ENCODE measurements around the gene ZDHHC7.

DNA sequence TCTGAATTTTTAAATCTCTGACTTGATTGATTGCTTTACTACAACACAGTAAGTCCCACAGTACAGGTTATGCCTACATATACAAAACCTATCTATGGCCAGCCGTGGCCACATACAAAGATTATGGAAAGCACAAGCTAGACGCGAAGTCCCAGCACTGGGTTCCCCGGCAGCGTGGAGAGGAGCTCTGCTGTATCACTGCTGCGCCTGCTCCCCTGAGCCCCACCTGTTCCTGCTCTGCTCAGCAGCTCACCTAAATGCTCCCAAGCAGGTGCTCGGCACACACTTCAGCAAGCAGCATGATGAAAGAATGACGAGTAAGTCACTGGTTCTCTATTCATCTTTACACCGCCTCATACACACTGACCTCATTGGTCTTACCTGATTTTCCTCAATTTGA, 20.6 kb downstream of the ZDHHC7 start:
- TF ChIP-seq CTCF (IDR thresholded peaks at IDR 0.05; ENCODE audit: insufficient read depth, low read depth, low read length) (no peak), EZH2 (IDR thresholded peaks at IDR 0.05; ENCODE audit: insufficient read depth, low read length) (no peak)

All from astrocyte (in vitro differentiated cells and primary cell).